Testis (tissue), 3 donors: ENCODE results near the gene GRK3. TPM values are rescaled to one million over a fixed set of nuclear protein-coding genes. Genes with fewer than 3 reads are reported as not detected.

Experiments
- DNase-seq: peaks from one replicate; pipeline ENCODE4 v3.0.0-alpha.2; 2019
- H3K27ac ChIP-seq, 2 donors: fragments of 200-600 bp; sonication (generic); one replicate each; pipeline ENCODE4 v1.5.1; 2019
- H3K27me3 ChIP-seq: fragments of 200-600 bp; sonication (generic); one replicate; pipeline ENCODE4 v1.5.1; 2019
- H3K36me3 ChIP-seq: fragments of 200-600 bp; sonication (generic); one replicate; pipeline ENCODE4 v1.5.1; 2017; ENCODE audit warnings: low read depth; ENCODE audit errors: missing control alignments
- H3K4me1 ChIP-seq: fragments of 200-600 bp; sonication (generic); one replicate; pipeline ENCODE4 v1.5.1; 2019
- H3K4me3 ChIP-seq, 2 donors: fragments of 200-600 bp; sonication (generic); one replicate each; pipeline ENCODE4 v1.5.1; 2017 to 2019
- H3K9me3 ChIP-seq: fragments of 200-600 bp; sonication (generic); one replicate; pipeline ENCODE4 v1.5.1; 2017
- CTCF ChIP-seq, 3 experiments: fragments of 450-650 bp in 2 of 3; fragments of 200-600 bp in 1 of 3; sonication (generic) in 1 of 3; IDR thresholded peaks; one replicate each; pipeline ENCODE4 v1.5.1; 2016 to 2019; ENCODE audit warnings: antibody characterized with exemption in 3 of 3, mild to moderate bottlenecking in 2 of 3, moderate library complexity in 1 of 3
- POLR2A ChIP-seq: fragments of 450-650 bp; IDR thresholded peaks from one replicate; pipeline ENCODE4 v1.6.1; 2017; ENCODE audit warnings: antibody characterized with exemption, mild to moderate bottlenecking, moderate library complexity
- WGBS, 2 donors: methylation state at CpG; one replicate each; pipeline ENCODE4 v1.1.5; 2018; 5-methylcytosine and 5-hydroxymethylcytosine counted together
- intact Hi-C: fragments of 100-400 bp; cut with DNase I; formaldehyde crosslinking; loops from one replicate; pipeline ENCODE4 v1.15.1; 2023; ENCODE audit warnings: low total_unique reads
- polyA plus RNA-seq: library from polyadenylated mRNA; stranded (reverse); fragments of 350-450 nt; fragmentation: Illumina TruSeq; extraction: RNeasy Lipid Tissue Mini Kit (QIAGEN cat#74804); gene quantifications from one replicate; pipeline ENCODE4 v1.2.3, GENCODE V29; 2014; ENCODE audit warnings: low read depth, low replicate concordance; ENCODE audit not compliant: insufficient read depth
- total RNA-seq, 2 donors: library from RNA; depleted of rRNA; stranded (reverse); fragments of >200 nt; gene quantifications; one replicate each; pipeline ENCODE4 v1.2.3, GENCODE V29; 2016

Gene GRK3
- total and polyA plus RNA-seq, 3 donors from 2014 or later: 10.9 to 46.0 (median 12.8) TPM

- TF ChIP-seq POLR2A (no peak), CTCF (IDR thresholded peaks at IDR 0.05) (no peak)
- Histone ChIP-seq H3K36me3 (no peaks in the 10 kb centered on the region), H3K27ac (no peak overlapping the region), H3K4me3 (no peak overlapping the region), H3K4me1 (no peaks in the 10 kb centered on the region), H3K9me3 (no peaks in the 10 kb centered on the region), H3K27me3 (no peaks in the 10 kb centered on the region)
- 89 to 98% methylated on average over 1 of the region's 1 CpG for WGBS, 2 donors
- intact Hi-C loops: no loop called here
- no peak for DNase-seq
Measured at GRCh38 chr22:25542191-25542590, 22.3 kb upstream of the GRK3 start.

DNA sequence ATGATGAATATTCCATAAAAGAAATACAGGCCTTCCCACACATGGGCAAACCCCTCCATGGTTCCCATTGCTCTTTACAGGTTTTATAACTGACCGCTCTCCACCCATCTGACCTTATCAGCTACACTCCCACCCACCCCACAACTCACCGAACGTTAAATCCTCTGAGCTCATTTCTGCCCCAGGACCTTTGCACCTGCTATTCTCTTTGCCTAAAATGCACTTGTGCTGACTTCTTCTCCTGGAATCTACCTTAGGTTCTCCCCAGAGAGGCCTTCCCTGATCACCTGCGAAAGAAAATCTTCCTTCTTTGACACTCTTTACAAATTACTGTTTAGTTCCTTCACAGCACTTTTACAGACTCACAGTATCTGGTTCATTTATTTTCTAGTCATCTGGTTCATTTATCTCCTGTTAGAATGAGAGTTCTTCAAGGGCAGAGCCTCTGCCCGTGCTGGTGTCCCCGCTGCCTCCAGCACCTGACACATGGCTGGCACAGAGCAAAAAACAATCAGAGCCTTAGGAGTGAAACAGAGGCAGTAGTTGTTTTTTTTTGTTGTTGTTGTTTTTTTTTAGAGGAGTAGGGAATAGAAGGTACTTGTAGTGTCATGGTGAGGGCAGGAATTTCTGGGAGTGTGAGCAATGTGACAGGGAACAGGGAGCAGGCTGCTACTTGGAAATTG lies 21.6 kb upstream of the GRK3 start:
- Histone ChIP-seq H3K4me3 (no peak overlapping the region), H3K27ac (no peak overlapping the region), H3K9me3 (no peaks in the 10 kb centered on the region), H3K4me1 (no peaks in the 10 kb centered on the region), H3K27me3 (no peaks in the 10 kb centered on the region), H3K36me3 (no peaks in the 10 kb centered on the region)
- no peak for DNase-seq
- intact Hi-C loops: no loop called here
- WGBS, 2 donors: 75 to 79% methylated on average over 6 of the region's 6 CpGs
- TF ChIP-seq POLR2A (no peak), CTCF (IDR thresholded peaks at IDR 0.05) (no peak)

DNA sequence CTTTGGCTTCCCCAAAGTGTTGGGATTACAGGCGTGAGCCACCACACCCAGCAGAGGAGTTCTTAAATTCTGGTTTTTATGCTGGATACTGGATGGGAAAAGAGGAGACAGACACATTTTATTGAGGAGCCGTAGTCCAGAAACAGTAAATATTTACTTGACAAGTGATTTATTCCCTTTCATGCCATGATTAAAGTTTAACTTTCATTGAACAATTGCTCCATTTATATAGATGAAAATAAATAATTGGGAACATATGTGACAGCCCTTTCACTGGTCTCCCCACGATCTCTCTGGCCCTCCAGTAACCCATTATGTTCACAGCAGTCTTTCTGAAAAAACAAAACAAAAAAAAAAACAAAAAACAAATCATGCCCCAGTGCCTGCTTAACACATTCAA lies 19.3 kb upstream of the GRK3 start:
- no peak for DNase-seq
- intact Hi-C loops: no loop called here
- no peak overlapping the region for H3K4me3 ChIP-seq
- no peak overlapping the region for H3K27ac ChIP-seq
- H3K9me3 ChIP-seq: no peaks in the 10 kb centered on the region
- H3K36me3 ChIP-seq: no peaks in the 10 kb centered on the region
- WGBS, 2 donors: 87 to 99% methylated on average over 3 of the region's 3 CpGs
- TF ChIP-seq CTCF (IDR thresholded peaks at IDR 0.05): no peak
- H3K4me1 ChIP-seq: no peaks in the 10 kb centered on the region
- H3K27me3 ChIP-seq: no peaks in the 10 kb centered on the region

- Histone ChIP-seq H3K9me3 (no peaks in the 10 kb centered on the region), H3K36me3 (no peaks in the 10 kb centered on the region), H3K4me1 (no peaks in the 10 kb centered on the region), H3K27me3 (no peaks in the 10 kb centered on the region), H3K4me3 (no peak overlapping the region), H3K27ac (no peak overlapping the region)
- intact Hi-C loops: no loop called here
- TF ChIP-seq CTCF (IDR thresholded peaks at IDR 0.05): no peak
- TF ChIP-seq POLR2A: no peak
- DNase-seq: no peak
- 89 to 90% methylated on average over 10 of the region's 10 CpGs for WGBS, 2 donors
Measured at GRCh38 chr22:25545672-25546071, 18.8 kb upstream of the GRK3 start.

DNA sequence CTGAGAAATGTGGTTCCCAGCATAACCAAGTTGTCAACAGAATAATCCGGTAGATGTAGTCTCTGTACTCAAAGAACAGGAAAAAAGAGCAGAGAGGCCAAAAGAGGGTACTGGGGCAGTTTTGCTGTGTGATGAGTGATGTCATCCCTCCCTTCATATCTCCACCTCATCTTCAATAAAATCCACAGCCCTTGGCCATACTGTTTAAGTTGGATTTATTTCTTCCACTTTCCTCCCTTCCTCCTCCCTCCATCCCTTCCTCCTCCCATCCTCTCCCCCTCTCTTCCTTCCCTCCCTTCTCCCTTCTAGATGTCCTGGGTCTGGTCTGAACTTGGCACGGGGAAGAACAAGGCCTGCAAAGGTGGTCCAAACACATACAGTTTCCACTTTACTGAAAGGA lies 18.2 kb upstream of the GRK3 start:
- WGBS, 2 donors: 84 to 88% methylated on average over 2 of the region's 2 CpGs
- intact Hi-C loops: no loop called here
- H3K4me1 ChIP-seq: no peaks in the 10 kb centered on the region
- no peaks in the 10 kb centered on the region for H3K9me3 ChIP-seq
- no peak overlapping the region for H3K4me3 ChIP-seq
- H3K36me3 ChIP-seq: no peaks in the 10 kb centered on the region
- H3K27ac ChIP-seq: no peak overlapping the region
- TF ChIP-seq CTCF (IDR thresholded peaks at IDR 0.05) (no peak), POLR2A (no peak)
- no peaks in the 10 kb centered on the region for H3K27me3 ChIP-seq
- DNase-seq: no peak
